Omental fat pad (tissue), 4 donors: ENCODE results near the gene CDH22. TPM values are rescaled to one million over a fixed set of nuclear protein-coding genes. Genes with fewer than 3 reads are reported as not detected.

Experiments
- ATAC-seq: fragments of 150-250 bp; one replicate; pipeline ENCODE4 v1.9.1; 2016; ENCODE audit warnings: mild to moderate bottlenecking, moderate library complexity; ENCODE audit not compliant: low FRiP score
- DNase-seq: peaks from one replicate; pipeline ENCODE4 v3.0.0-alpha.2; 2019; ENCODE audit warnings: low spot score
- CTCF ChIP-seq, 3 donors: fragments of 450-650 bp; IDR thresholded peaks; one replicate each; pipeline ENCODE4 v1.5.1; 2016 to 2017; ENCODE audit warnings: antibody characterized with exemption in 3 of 3, mild to moderate bottlenecking in 3 of 3, moderate library complexity in 2 of 3
- total RNA-seq, 4 donors: library from RNA; depleted of rRNA; stranded (reverse); fragments of >200 nt; gene quantifications; one replicate each; pipeline ENCODE4 v1.1.0, GENCODE V29; 2016

CDH22 gene
- under 1 TPM; 0.24 to 0.46 (median 0.31) TPM for total RNA-seq

GRCh38 chr20:46308258-46309157 lies at the start of gene CDH22:
Gene CDH22 (minus strand): TSS chr20:46308498. CDS start chr20:46251294, 57,204 bp downstream.
- DNase-seq (no peak), ATAC-seq (peak; percentile 71)
- no peak for TF ChIP-seq CTCF (IDR thresholded peaks at IDR 0.05)

- ATAC-seq (no peak), DNase-seq (no peak)
- TF ChIP-seq CTCF (IDR thresholded peaks at IDR 0.05), result no peak
These were observed 48.8 kb upstream of the CDH22 start for GRCh38 chr20:46357030-46357514.

GRCh38 chr20:46356195-46357029 lies 48.1 kb upstream of the CDH22 start:
- no peak for TF ChIP-seq CTCF (IDR thresholded peaks at IDR 0.05)
- ATAC-seq (no peak), DNase-seq (no peak)

- DNase-seq (no peak), ATAC-seq (no peak)
- no peak for TF ChIP-seq CTCF (IDR thresholded peaks at IDR 0.05)
These were observed 47.5 kb upstream of the CDH22 start for GRCh38 chr20:46355778-46356177.

- TF ChIP-seq CTCF (IDR thresholded peaks at IDR 0.05), result no peak
- ATAC-seq (no peak), DNase-seq (no peak)
These were observed 46.8 kb upstream of the CDH22 start for GRCh38 chr20:46354920-46355654.

GRCh38 chr20:46354207-46354555 lies 45.9 kb upstream of the CDH22 start:
- TF ChIP-seq CTCF (IDR thresholded peaks at IDR 0.05), result no peak
- DNase-seq, result no peak
- no peak for ATAC-seq
